ENCODE results near the gene CCR6.

CCR6 gene

DNA sequence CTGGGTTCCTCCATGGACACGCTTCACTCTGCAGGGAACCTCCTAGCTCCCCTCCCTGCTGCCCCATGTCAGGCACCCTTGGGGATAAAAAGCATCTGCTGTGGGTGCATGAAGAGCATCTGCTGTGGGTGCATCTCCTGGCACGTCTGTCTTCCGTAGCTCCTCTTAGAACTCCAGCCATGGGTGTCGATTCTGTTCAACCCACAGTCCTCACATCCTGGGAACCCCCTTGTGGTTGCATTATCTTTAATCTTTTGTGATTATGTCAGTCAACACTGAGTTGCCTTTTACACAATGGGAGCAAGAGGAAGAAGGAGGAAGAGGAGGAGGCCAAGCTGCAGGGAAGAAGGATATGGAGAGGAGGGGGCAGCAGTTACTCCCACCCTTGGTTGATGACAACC, 24.1 kb upstream of the CCR6 start:
- peak; percentile 54 for DNase-seq (ENCODE audit: low spot score)

DNA sequence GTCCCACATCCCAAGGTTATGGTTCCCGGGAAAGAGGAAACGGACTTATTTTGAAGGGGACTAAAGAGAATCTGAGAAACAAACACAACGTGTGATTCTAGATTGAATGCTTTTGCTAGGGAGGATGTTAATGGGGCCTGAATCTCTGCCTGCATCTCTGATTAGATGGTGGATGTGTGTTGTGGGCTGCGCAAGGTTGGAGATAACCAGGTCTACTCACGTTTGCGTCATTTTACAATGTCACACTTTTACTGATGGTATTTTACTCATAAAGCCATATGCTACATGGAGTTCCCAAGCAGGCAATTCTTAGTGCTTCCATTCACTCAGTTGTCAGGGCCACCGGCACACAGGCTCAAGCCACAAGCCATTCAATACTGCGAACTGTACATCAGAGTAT, 23.2 kb upstream of the CCR6 start:
- no peak for DNase-seq (ENCODE audit: low spot score)

DNA sequence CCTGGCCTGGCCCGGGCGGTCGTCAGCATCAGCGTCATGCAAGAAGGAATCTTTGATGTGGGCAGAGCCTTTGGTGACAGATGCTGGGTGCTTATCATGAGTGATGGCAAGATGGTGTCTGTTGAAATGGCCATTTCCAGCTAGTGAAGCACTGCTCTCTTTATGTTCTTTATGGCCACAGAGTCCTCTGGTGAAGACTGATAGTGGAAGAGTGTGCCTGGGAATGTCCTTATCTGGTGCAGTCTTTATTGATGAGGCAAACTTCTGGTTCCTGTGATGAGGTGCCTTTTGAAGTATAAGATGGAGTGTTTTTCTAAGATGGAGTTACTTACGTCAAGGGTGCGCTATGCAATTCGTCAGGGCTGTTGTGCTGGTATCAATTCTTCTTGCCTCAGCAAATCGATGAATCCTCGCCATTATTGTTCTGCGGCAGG, 22.6 kb upstream of the CCR6 start:
- DNase-seq (ENCODE audit: low spot score): no peak

DNA sequence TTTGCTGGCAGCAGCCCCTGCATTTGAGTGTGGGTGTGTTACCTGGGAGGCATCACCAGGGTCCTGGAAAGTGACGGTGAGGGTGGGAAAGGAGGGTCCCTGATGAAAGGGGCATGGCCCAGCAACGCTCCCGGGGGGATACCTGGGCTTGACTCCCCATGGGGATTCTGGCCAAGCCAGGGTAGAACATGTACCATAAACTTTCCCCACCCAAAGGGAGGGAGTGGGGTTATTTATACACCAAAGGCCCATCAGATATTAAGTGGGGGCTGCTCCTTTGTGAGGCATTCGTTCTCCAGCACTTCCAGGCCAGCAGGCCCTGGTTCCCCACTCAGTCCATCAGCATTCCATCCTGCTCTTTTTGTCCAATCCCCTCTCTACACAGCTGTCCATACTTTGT, 20.6 kb upstream of the CCR6 start:
- DNase-seq (ENCODE audit: low spot score): no peak

DNA sequence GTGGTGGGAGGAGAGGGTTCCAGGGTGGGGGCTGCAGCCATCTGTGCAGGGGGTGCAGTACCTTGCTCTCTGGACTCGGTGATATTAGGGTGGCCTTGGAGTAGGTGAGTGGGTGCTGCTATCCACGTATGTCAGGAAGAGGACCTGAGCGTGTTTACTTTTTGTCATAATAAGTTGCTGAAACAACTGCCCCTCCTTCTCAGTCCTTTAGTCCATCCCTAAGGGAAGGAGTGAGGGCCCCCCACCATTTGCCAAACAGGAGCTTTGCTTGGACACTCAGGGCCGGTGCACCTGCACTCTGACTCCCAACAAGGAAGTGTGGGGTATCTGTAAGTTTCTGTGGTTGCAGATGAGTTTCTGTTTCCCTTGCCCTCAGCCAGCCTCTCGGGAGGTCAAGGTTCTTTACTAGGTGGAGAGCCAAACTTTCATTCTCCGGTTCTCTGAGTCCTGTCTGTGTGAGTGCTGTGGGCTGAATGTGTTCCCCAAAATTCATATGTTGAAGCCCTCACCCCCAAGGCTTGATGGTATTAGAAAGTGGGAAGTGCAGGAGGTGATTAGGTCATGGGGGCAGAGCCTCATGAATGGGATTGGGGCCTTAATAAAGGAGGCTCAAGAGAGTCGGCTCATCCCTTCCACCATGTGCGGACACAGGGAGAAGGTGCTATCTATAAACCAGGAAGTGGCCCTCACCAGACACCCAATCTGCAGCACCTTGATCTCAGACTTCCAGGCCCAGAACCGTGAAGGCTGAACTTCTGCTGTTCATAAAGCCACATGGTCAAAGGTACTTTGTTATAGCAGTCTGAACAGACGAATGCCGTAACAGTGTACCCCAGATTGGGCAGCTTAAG, 19.6 kb upstream of the CCR6 start:
- no peak for DNase-seq (ENCODE audit: low spot score)

DNA sequence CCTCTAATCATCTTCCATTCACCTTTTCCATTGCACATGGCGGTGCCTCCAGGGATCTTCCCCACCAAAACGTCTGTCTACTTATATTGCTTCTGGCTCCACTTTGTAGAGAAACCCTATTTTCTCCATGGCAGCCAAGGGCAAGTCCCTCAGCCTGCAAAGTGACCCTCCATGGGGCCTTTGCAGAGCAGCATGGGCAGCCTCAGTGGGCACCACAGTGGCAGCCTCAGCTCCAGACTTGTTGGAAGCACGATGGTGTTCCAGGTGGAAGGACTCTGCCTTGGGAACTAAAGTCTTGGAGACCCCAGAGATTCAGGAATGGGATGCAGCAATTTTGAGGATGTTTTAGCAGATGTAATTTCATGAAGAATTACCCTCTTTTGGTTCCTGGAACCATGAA, 18.5 kb upstream of the CCR6 start:
- DNase-seq (ENCODE audit: low spot score): no peak

DNA sequence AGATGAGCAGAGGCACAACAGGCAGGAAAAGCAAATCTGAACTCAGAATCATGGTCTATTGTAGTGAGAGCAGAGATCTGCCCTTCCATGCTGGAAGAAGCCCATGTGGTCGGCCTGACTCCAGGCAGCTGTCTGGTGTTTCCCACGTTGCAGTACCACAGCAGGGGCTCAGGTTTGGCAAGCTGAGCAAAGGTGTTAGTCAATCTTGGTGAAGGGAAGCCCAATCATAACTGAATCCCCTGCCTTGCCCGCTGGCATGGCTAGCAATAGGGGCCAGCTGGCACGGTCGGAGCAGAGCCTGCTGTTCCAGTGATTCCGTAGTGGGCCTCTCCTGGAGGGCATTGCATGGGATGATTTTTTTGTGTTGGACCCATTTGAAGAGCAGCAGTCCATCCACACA, 17.8 kb upstream of the CCR6 start:
- no peak for DNase-seq (ENCODE audit: low spot score)

DNA sequence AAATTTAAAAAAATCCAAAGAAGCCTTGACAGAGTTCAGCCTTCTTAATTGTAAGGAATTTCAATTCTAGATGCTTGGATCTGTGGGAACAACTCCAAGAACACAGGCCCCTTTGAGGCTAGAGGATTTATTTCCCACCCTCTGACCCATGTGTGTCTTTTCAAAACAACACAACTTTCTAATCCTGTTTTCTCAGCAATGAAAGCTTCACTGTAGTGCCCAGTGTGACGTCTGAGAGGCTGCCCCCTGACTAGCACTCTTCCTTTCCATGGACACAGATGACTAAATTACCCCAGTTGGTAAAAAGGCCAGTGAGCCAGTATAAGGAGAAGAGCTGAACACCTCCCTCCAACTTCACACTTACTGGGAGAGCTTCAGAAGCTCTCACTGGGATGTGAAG, 16.5 kb upstream of the CCR6 start:
- DNase-seq (ENCODE audit: low spot score): no peak

DNA sequence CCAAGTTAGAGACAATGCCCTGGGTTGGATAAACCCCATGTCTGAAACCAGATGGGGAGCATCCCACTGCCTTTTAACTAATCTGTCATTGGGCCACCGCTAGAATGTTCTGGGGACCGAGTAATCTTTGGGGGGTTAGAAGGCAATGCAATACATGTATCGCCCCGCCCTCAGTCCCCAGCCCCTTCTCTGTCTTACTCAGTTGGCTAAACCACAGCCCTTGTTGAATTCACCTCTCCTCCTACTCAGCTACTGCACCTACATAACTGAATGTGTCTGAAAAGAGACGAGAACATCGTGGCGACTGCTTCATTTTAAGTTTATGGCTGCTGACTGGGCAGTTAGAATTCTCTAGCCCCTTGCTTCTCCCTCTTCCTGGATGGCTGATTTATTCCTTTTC, 15.1 kb upstream of the CCR6 start:
- no peak for DNase-seq (ENCODE audit: low spot score)

DNA sequence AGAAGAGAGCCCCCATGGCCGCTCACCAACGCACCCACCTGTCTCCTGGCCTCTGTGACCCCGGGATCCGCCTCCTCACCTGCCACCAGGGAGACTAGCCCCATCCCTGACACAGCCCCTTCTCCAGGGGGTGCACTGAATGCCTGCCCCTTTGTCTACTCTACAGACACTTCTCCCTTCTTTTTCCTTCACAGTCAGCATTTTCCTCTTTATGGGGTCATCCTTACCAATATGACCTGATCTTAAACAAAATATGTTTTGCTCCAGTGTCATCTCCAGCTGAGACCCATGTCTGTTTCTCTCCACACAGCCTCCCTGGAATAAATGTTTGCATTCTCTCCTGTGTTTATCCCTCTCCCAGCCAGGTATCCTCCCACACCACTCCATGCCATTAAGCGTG, 14.6 kb upstream of the CCR6 start:
- DNase-seq (ENCODE audit: low spot score): no peak

DNA sequence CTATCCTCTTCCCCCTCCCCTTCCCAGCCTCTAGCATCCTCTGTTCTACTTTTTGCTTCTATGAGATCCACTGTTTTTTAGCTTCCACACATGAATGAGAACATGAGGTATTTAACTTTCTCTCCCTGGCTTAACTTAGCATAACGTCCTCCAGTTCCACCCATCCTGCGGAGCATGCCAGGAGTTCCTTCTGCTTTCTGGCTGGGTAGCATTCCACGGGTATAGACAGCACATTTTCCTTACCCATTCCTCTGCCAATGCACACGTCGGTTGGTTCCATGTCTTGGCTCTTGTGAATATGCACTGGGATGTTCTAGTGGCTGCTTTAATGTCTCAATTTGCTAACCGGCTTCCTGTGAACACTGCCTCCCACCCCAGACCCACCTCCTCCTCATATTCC, 13.2 kb upstream of the CCR6 start:
- DNase-seq (ENCODE audit: low spot score): no peak

DNA sequence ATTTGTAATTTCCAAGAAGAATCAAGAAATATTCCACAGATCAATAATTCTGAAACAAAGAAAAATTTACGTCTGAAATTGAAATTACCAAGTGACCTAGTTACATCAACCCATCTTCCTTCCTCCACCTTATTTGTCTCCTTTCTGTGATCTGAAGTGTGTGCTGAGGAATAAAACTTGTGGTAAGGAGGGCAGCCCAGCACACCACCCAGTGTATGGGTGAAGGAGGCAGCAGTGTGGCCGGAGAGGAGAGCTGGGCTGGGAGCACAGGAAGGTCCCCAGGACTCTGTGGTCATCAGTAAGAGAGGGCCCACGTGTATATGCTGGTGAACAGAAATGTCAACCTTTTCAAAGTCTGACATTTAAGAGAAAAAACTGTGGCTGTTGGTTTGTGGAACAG, 11.3 kb upstream of the CCR6 start:
- DNase-seq (ENCODE audit: low spot score): no peak

DNA sequence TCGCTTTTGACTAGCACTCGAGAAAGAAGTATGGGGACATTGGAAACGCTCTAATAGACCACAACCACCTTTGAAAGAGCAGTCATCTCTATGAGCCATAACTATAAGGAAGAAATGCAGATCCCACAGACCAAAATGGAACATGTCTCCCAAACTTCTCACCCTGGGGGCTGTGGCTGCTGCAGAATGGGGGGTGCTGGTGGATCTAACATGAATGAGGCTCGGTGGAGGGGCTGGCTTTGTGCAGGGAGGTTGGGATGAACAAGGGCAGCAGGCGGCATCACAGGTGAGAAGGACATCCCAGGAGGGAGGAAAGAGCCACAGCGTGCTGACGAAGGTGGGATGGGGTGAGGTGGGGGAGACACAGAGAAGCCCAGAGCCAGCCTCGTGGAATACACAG, 10.5 kb upstream of the CCR6 start:
- DNase-seq (ENCODE audit: low spot score): no peak

DNA sequence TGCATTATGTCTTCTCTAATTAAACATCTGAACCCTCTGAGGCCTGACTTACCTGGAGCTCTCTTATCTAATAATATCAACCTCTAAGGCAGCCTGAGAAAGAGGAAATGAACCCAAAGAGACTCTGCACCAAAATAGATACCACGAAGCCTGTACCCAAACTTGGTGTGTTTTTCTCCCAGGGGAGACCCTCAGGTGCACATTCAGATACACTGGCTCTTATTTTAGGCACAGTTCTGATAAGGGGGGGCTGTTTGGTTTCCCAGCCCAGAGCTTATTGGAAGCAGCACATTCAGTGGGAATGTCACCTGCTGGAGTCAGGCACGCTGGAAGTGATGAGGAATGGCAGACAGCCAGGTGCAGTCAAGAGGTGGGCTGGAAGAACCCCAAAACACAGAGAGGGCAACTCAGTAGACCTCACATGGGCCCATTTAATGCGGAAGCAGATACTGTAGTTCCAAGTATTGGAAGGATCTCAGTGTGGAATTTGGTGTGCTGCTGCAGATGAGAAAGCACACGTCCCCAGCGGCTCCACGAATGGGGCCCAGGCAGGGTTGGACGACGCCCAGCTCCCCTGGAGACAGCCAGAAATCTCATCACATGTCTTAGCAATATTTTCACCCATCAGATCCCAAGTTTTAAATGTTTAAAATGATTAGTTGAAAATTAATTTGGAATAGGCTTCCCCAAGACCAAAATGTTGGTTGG, 9.7 kb upstream of the CCR6 start:
- no peak for DNase-seq (ENCODE audit: low spot score)

DNA sequence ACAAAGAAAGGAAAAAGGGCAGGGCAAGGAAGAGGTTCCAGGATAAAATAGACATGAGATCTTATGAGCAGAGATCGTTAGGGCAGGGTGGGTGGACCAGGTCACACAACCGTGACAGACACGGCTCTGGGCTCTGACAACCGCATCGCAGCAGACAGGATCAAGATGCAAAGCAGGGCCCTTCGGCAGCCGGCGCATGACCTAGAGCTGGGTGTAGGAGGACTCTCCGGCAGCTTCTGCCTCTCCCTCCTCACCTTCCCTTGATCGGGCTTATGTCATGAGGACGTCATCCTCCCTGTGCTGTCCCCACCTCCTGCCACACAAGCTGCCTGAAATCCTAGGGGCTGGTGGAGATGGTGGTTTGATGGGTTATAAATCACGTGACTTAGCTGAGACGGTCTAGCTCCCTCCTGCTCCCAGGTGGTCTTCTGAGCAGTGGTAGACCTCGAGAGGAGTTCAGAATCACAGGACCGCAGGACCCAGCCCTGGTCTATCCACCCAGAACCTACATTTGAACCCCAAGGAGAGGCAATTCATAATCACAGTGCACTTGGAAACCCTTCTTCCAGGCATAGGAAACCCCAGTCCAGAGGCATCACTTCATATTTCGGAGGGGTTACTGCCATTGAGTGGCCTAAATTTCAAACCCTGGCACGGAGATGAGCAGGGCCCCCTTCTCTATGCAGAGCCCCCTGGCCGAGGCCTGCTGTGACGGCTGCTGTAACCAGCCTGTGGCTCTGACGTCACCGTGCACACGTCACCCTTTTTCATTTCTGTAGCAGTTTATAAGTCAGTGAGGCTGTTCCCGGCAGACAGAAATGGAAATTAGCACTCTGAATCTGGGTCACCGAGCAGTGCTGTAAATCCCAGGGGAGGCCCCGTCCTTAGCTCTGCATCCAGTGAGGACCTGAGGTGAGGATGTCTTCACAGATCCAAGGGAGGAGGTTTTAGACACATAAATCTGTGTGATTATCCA, 8.7 kb upstream of the CCR6 start:
- DNase-seq (ENCODE audit: low spot score): peak; percentile 53

DNA sequence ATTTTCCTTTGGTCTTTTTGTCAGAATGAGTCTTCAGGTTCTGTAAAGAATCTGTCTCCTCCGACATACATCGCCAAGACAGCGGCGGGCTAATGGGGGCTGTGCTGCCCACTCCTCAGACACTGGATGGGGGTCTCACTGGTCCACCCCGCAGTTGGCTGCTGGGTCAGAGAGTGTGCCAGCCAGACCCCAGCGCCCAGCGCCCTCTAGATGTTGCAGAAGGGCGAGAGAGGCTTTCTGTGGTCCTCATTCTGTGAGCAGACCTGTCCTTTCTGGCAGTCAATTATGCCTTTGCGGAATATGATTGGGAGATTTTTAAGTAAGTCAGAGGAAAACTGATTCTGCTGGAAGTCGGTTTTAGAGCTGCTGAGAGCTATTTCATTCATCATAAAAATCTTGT, 7.8 kb upstream of the CCR6 start:
- DNase-seq (ENCODE audit: low spot score): no peak

DNA sequence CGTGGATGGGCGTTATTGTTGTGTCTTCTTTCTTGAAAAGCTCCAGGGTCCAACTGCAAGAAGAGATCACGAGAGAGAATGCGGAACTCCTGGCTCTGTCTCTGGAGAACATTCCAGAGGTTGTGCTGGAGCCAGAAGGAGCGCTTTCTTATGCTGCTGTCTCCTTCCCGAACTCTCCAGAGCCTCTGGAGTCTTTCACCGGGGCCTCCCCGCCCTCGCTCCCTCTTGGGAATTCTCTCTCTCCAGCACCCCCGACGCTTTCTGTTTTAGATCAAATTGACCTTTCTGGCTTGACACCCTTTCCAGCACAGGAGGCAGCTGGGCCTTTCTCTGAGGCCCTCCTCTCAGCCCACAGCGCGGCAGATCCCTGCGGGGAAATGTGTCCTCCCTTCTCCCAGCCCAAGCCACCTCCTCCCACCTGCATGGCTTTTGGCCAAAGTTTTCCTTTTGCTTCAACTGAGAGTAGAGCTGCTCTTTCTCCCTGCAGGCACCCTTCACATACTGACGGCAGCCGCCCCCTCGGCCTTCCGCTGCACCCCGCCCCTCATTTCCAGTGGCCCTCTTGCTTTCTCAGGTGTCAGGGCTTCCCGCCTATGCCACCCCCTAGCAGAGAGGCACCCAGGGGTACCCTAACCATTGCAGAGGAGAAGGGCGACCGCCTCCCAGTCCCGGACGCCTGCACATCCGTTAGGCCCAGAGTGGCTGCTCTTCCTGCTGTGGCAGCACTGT, 6.6 kb upstream of the CCR6 start:
- no peak for DNase-seq (ENCODE audit: low spot score)

DNA sequence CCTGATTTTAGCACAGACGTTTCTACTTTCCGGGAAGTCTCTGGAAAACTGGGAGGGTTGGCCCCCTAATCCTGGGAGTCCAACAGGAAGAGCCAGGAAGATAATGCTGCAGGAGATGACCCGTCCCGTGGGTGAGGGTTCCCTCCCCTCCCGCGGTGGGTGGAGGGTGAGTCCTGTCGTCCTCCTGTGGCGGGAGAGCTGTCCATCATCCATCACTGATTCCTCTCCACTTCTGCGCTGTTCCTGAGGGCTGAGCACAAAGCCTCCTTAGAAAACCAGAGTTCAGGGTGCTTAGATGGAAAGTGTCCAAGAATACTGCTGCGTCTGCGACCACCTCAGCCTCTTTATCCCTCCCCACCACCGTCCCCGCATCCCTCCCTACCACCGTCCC, 6.1 kb upstream of the CCR6 start:
- DNase-seq (ENCODE audit: low spot score): no peak

DNA sequence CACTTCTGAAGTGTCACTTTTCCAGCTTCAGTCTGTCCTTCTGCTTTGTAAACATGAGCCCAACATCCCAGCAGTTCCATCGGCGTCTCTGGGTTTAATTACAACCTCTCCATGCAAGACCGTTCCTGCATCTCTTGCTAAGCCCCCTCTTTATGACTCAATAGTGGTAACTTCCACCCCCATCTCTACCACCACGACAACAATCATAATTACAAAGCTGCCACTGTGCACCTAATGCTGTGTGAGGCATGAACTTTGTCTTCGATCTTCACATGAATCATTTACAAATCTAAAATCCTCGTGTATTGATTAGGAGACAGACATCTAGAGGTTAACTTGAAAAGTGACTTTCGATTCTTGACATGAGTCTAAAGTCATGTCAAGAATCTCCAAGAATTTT, 4.9 kb upstream of the CCR6 start:
- DNase-seq (ENCODE audit: low spot score): no peak

DNA sequence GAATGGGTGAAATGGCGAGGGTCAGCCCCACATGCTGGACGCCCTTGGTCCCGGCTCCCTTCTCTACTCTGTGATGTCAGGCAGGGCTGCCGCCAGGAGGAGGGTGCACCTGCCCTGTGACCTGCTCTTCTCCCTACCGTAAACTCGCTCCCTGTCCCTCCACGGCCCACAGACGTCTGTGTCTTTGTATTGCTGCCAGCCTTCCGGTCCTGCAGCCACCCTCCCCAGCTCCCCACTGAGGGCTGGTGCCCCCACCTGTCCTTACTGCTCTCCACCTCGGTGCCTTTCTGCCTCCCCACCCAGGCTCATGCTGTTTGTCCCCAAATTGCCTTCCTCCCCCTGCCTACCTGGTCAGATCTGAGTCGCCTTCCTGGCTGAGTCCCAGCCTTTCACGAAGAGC, 4.1 kb upstream of the CCR6 start:
- DNase-seq (ENCODE audit: low spot score): no peak

DNA sequence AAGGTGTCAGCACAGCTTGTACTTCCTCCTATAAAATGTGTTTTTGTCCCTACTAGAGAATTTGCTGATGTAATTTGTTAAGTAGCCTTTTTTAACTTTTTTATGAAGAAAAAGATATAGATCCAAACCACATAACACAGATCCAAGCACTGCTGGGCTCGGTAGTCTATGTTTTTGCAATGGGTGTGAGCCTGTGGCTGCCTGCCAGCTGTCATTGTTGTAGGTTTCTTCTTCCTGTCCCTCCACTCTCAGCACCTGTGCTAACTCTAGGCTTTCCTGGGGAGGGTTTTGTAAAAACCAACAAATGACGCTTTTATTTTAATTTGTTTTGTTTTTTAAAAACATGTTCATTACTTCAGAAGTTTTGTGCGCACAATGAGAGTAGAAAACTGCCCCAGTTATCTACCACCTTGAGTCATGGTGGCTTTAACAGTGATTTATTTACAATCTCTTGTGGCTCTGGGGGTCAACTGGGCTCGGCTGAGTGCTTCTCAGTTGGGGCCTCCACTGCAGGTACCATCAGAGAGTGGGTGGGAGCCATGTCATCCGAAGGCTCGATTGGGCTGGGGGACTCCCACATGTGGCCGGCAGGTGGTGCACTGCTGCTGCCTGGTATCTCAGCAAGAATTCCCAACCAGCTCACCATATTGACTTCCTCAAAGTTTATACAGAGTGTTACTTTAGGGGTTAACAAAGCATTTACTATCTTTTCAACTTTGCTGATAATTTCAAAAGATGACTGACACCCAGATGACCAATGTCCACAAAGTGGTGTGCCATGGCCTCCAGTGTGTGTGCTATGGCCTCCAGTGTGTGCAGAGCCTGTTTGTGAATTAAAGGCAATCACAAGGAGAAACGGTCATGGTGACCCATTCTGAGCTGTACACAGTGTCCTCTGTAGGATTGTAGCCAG, 3.0 kb upstream of the CCR6 start:
- DNase-seq (ENCODE audit: low spot score): peak; percentile 58

All from CD4-positive, alpha-beta T cell treated with Interleukin-2 at 100 ng/mL for 4 hours (primary cell).